Neural cell (in vitro differentiated cells): ENCODE data around the gene AFF1. TPM values are rescaled to one million over a fixed set of nuclear protein-coding genes. Genes with fewer than 3 reads are reported as not detected.
"Not testable (repeated sequence)": the region's sequence is repeated elsewhere in the genome, so short reads cannot be mapped to it uniquely, and the experiment has no call there.

Source experiments
- H2AFZ ChIP-seq: fragments of 200-600, 300-800 bp; sonication (generic), shearing (Covaris generic); 2 replicates; pipeline ENCODE4 v1.6.0; 2014; ENCODE audit warnings: low read depth, mild to moderate bottlenecking, antibody characterized with exemption, low read length, moderate library complexity
- H3F3A ChIP-seq: fragments of 200-600 bp; shearing (Covaris generic); 2 replicates; pipeline ENCODE4 v1.6.1; 2016; ENCODE audit warnings: mild to moderate bottlenecking, moderate library complexity, mixed read lengths, antibody characterized with exemption, low read length; ENCODE audit not compliant: insufficient read depth, poor library complexity, severe bottlenecking
- H3K27ac ChIP-seq: fragments of 200-600, 300-800 bp; sonication (generic), shearing (Covaris generic); 2 replicates; pipeline ENCODE4 v1.5.1; 2014; ENCODE audit warnings: mild to moderate bottlenecking, low read length, moderate library complexity
- H3K27me3 ChIP-seq: fragments of 300-800, 200-600 bp; sonication (generic), shearing (Covaris generic); 2 replicates; pipeline ENCODE4 v1.6.0; 2014; ENCODE audit warnings: mild to moderate bottlenecking, low read depth, low read length, moderate library complexity; ENCODE audit not compliant: insufficient read depth
- H3K36me3 ChIP-seq: fragments of 300-800, 200-600 bp; sonication (generic), shearing (Covaris generic); 2 replicates; pipeline ENCODE4 v1.5.1; 2014; ENCODE audit warnings: mild to moderate bottlenecking, antibody characterized with exemption, low read length, moderate library complexity; ENCODE audit not compliant: insufficient read depth
- H3K4me2 ChIP-seq: fragments of 300-800, 200-600 bp; sonication (generic), shearing (Covaris generic); 2 replicates; pipeline ENCODE4 v1.6.0; 2014; ENCODE audit warnings: mild to moderate bottlenecking, low read length
- H3K4me3 ChIP-seq: fragments of 300-800, 200-600 bp; sonication (generic), shearing (Covaris generic); 2 replicates; pipeline ENCODE4 v1.5.1; 2014; ENCODE audit warnings: mild to moderate bottlenecking, low read length, moderate library complexity
- H3K79me2 ChIP-seq: fragments of 200-600 bp; shearing (Covaris generic); replicated peaks from 2 replicates; pipeline ENCODE4 v1.6.0; 2014; ENCODE audit warnings: mild to moderate bottlenecking, low read length, moderate library complexity; ENCODE audit not compliant: insufficient read depth
- H3K9ac ChIP-seq: fragments of 300-800, 200-600 bp; sonication (generic), shearing (Covaris generic); 2 replicates; pipeline ENCODE4 v1.6.1; 2016; ENCODE audit warnings: mild to moderate bottlenecking, low read length, mixed read lengths
- H3K9me2 ChIP-seq: fragments of 200-600 bp; shearing (Covaris generic); 2 replicates; pipeline ENCODE4 v1.6.1; 2016; ENCODE audit warnings: mild to moderate bottlenecking, low read length, mixed read lengths; ENCODE audit not compliant: insufficient read depth
- H3K9me3 ChIP-seq: fragments of 200-600, 300-800 bp; sonication (generic), shearing (Covaris generic); 2 replicates; pipeline ENCODE4 v1.6.1; 2016; ENCODE audit warnings: mild to moderate bottlenecking, mixed run types, low read length, moderate library complexity, mixed read lengths
- H4K20me1 ChIP-seq: fragments of 200-600 bp; shearing (Covaris generic); 2 replicates; pipeline ENCODE4 v1.6.1; 2016; ENCODE audit warnings: mild to moderate bottlenecking, mixed run types; ENCODE audit not compliant: insufficient read depth
- EP300 ChIP-seq: fragments of 450-650 bp; conservative IDR thresholded peaks from 2 replicates; pipeline ENCODE4 v1.6.1; 2014; ENCODE audit warnings: antibody characterized with exemption, mild to moderate bottlenecking, moderate library complexity; ENCODE audit not compliant: poor library complexity, severe bottlenecking
- EZH2 ChIP-seq: fragments of 200-600, 300-800 bp; shearing (Covaris generic), sonication (generic); IDR thresholded peaks from 2 replicates; pipeline ENCODE4 v1.6.1; 2014; ENCODE audit warnings: antibody characterized with exemption, low read length, borderline replicate concordance, mild to moderate bottlenecking; ENCODE audit not compliant: insufficient read depth, poor library complexity, severe bottlenecking
- MXI1 ChIP-seq: fragments of 450-650 bp; conservative IDR thresholded peaks from 2 replicates; pipeline ENCODE4 v1.6.1; 2014; ENCODE audit warnings: antibody characterized with exemption, mild to moderate bottlenecking; ENCODE audit not compliant: poor library complexity, severe bottlenecking
- POLR2AphosphoS5 ChIP-seq: IDR thresholded peaks from 2 replicates; pipeline ENCODE4 v1.6.1; 2012
- RAD21 ChIP-seq: fragments of 450-650 bp; conservative IDR thresholded peaks from 2 replicates; pipeline ENCODE4 v1.6.1; 2014; ENCODE audit warnings: antibody characterized with exemption, mild to moderate bottlenecking, moderate library complexity
- SMC3 ChIP-seq: fragments of 450-650 bp; conservative IDR thresholded peaks from 2 replicates; pipeline ENCODE4 v1.6.1; 2014; ENCODE audit warnings: antibody characterized with exemption, mild to moderate bottlenecking, moderate library complexity; ENCODE audit not compliant: poor library complexity
- TAF1 ChIP-seq: IDR thresholded peaks from 2 replicates; pipeline ENCODE4 v1.6.1; 2012; ENCODE audit warnings: low read depth
- polyA plus RNA-seq: library from polyadenylated mRNA; depleted of rRNA; stranded (reverse); fragments of >200 nt; gene quantifications from 2 replicates; pipeline ENCODE4 v1.2.3, GENCODE V29; 2014
- TF ChIP-seq, protein P1 (sequence below): fragments of 450-650 bp; IDR thresholded peaks from 2 replicates; pipeline ENCODE4 v1.5.1; 2014; ENCODE audit warnings: antibody characterized with exemption, mild to moderate bottlenecking, moderate library complexity; ENCODE audit not compliant: poor library complexity, severe bottlenecking
- TF ChIP-seq, protein P2 (sequence below): IDR thresholded peaks from 2 replicates; pipeline ENCODE4 v1.6.1; 2012; ENCODE audit warnings: borderline replicate concordance

AFF1 gene
- polyA plus RNA-seq, 1 donor from 2014 or later, result 0.63 TPM

DNA sequence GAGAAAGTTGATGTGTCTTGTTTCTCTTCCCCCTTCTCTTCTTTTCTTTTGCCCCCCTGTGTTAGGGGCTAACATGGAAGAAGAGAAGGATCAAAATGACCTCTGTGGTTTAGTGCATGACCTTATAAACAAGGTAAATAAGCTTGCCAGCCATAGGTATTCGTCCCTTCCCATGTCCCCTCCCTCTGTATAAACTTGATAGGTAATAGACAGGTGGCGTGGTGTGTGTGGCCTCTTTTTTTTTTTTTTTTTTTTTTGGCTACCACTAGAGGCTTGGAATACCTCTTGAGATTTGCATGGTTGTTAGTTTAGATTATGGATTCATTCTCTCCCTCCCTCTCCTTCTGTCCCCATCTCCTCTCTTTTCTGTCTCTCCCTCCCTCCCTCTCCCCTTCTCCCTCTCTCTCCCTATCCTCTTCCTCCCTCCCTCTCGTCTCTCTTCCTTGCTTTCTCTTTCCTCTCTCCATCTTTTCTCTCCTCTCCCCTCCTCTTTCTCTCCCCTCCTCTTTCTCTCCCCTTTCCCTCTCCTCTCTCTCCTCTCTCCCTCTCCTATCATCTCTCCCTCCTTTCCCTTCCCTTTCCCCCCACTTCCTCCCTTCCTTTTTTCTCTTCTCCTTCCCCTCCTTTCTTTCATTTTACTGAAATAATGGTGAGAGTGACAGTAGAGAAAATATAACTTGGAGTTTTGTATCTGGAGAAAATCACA lies 134.4 kb downstream of the AFF1 start:
- Histone ChIP-seq H3K27ac (no peak overlapping the region), H3K9me3 (no peaks in the 10 kb centered on the region), H3K9ac (no peak overlapping the region), H4K20me1 (no peaks in the 10 kb centered on the region), H3K27me3 (peaks cover 4% of the 10 kb centered on the region), H3K4me2 (no peak overlapping the region), H3K9me2 (no peaks in the 10 kb centered on the region), H2AFZ (no peak overlapping the region), H3K36me3 (no peaks in the 10 kb centered on the region), H3K4me3 (no peak overlapping the region), H3F3A (no peaks in the 10 kb centered on the region), H3K79me2 (no peaks in the 10 kb centered on the region)
- TF ChIP-seq MXI1, result no peak

- TF ChIP-seq EP300 (no peak), MXI1 (no peak), TAF1 (no peak), SMC3 (no peak), POLR2AphosphoS5 (no peak), EZH2 (no peak), RAD21 (no peak)
- TF ChIP-seq, protein P1, sequence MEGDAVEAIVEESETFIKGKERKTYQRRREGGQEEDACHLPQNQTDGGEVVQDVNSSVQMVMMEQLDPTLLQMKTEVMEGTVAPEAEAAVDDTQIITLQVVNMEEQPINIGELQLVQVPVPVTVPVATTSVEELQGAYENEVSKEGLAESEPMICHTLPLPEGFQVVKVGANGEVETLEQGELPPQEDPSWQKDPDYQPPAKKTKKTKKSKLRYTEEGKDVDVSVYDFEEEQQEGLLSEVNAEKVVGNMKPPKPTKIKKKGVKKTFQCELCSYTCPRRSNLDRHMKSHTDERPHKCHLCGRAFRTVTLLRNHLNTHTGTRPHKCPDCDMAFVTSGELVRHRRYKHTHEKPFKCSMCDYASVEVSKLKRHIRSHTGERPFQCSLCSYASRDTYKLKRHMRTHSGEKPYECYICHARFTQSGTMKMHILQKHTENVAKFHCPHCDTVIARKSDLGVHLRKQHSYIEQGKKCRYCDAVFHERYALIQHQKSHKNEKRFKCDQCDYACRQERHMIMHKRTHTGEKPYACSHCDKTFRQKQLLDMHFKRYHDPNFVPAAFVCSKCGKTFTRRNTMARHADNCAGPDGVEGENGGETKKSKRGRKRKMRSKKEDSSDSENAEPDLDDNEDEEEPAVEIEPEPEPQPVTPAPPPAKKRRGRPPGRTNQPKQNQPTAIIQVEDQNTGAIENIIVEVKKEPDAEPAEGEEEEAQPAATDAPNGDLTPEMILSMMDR, result no peak
- TF ChIP-seq, protein P2, sequence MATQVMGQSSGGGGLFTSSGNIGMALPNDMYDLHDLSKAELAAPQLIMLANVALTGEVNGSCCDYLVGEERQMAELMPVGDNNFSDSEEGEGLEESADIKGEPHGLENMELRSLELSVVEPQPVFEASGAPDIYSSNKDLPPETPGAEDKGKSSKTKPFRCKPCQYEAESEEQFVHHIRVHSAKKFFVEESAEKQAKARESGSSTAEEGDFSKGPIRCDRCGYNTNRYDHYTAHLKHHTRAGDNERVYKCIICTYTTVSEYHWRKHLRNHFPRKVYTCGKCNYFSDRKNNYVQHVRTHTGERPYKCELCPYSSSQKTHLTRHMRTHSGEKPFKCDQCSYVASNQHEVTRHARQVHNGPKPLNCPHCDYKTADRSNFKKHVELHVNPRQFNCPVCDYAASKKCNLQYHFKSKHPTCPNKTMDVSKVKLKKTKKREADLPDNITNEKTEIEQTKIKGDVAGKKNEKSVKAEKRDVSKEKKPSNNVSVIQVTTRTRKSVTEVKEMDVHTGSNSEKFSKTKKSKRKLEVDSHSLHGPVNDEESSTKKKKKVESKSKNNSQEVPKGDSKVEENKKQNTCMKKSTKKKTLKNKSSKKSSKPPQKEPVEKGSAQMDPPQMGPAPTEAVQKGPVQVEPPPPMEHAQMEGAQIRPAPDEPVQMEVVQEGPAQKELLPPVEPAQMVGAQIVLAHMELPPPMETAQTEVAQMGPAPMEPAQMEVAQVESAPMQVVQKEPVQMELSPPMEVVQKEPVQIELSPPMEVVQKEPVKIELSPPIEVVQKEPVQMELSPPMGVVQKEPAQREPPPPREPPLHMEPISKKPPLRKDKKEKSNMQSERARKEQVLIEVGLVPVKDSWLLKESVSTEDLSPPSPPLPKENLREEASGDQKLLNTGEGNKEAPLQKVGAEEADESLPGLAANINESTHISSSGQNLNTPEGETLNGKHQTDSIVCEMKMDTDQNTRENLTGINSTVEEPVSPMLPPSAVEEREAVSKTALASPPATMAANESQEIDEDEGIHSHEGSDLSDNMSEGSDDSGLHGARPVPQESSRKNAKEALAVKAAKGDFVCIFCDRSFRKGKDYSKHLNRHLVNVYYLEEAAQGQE, result no peak
- Histone ChIP-seq H3K9ac (no peak overlapping the region), H3F3A (no peaks in the 10 kb centered on the region), H3K9me3 (no peaks in the 10 kb centered on the region), H3K9me2 (no peaks in the 10 kb centered on the region), H3K4me2 (no peak overlapping the region), H3K4me3 (no peak overlapping the region), H3K36me3 (no peaks in the 10 kb centered on the region), H3K27ac (no peak overlapping the region), H2AFZ (no peak overlapping the region), H3K27me3 (peaks cover 4% of the 10 kb centered on the region), H3K79me2 (peaks cover 7% of the 10 kb centered on the region), H4K20me1 (no peaks in the 10 kb centered on the region)
These were observed 136.6 kb downstream of the AFF1 start for GRCh38 chr4:87071401-87071800.

DNA sequence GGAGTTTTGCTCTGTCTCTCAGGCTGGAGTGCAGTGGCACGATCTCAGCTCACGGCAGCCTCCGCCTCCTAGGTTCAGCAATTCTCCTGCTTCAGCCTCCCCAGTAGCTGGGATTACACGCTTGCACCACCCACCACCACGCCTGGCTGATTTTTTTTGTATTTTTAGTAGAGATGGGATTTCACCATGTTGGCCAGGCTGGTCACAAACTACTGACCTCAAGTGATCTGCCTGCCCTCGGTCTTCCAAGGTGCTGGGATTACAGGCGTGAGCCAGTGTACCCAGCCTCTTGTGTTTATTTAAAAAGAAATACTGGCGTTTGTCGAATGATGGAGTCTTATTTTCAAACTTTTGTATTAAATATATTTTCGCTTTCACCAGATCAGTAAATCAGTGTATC lies 137.7 kb downstream of the AFF1 start:
- not testable (repeated sequence) for H3K9me2 ChIP-seq, H3K79me2 ChIP-seq, H3K36me3 ChIP-seq, H4K20me1 ChIP-seq, H3K9ac ChIP-seq, H3F3A ChIP-seq, H3K27ac ChIP-seq, H3K4me3 ChIP-seq, H2AFZ ChIP-seq, H3K27me3 ChIP-seq, H3K4me2 ChIP-seq, H3K9me3 ChIP-seq
